ENCODE data around the gene WDR4. TPM values are rescaled to one million over a fixed set of nuclear protein-coding genes. Genes with fewer than 3 reads are reported as not detected.

WDR4 gene
- total and polyA plus RNA-seq, 9 of the 15 experiments (the other 6 are each of a cell fraction or from before 2014, with no cell fraction given) = 5.4 to 95.4 (median 32.1) TPM

GRCh38 chr21:42861311-42861847 is 18.0 kb downstream of the WDR4 start (continued):
- no peak for TF ChIP-seq EHMT2 (IDR thresholded peaks at IDR 0.05)

- POLR2A ChIA-PET = no interaction called here
- intact Hi-C loops (cut with micrococcal nuclease) = no loop called here
- FAIRE-seq = no peak
Measured at GRCh38 chr21:42860345-42860744, 19.0 kb downstream of the WDR4 start.

More at GRCh38 chr21:42860345-42860744, 19.0 kb downstream of the WDR4 start:
- Histone ChIP-seq H3K27me3 (ENCODE audit: control insufficient read depth in 2 of 2, insufficient read depth in 2 of 2, low read length in 2 of 2) (no peaks in the 10 kb centered on the region), H4K20me1 (replicated peaks; ENCODE audit: control insufficient read depth, insufficient read depth, low read length) (peaks cover 21% of the 10 kb centered on the region), H2AFZ (ENCODE audit: low read depth, low read length) (no peak overlapping the region), H3K4me1 (replicated peaks in 1 of 2; ENCODE audit: control insufficient read depth in 2 of 2, insufficient read depth in 2 of 2, low read length in 2 of 2) (peaks cover 0 to 31% of the 10 kb centered on the region in 2 experiments; a peak in 1 of 5 replicates), H3K27ac (ENCODE audit: extremely low read depth, low read depth, low read length) (no peak overlapping the region), H3K9ac (ENCODE audit: insufficient read depth in 1 of 2, low read depth in 2 of 2, low read length in 2 of 2) (no peak overlapping the region), H3K9me3 (replicated peaks; ENCODE audit: control insufficient read depth, insufficient read depth, low read depth, low read length) (no peaks in the 10 kb centered on the region), H3K4me2 (ENCODE audit: insufficient read depth, low read length) (no peak overlapping the region), H3K4me3 (no peak overlapping the region), H3K9me1 (ENCODE audit: control insufficient read depth, insufficient read depth, low read length) (peaks cover 3% of the 10 kb centered on the region), H3K36me3 (ENCODE audit: control insufficient read depth, insufficient read depth, low read length) (peaks cover 95% of the 10 kb centered on the region), H3K79me2 (ENCODE audit: control insufficient read depth, insufficient read depth, low read length) (peaks cover 73% of the 10 kb centered on the region)
- ATAC-seq = no peak
- BruUV-seq (replicated peaks) = no TSS peak
- DNase-seq (ENCODE audit: extremely low read depth in 1 of 4, low spot score in 3 of 4) = no peak
- TF ChIP-seq FOXO4 (CRISPR knock-in tag; IDR thresholded peaks at IDR 0.05) (no peak), XRCC5 (IDR thresholded peaks at IDR 0.05; ENCODE audit: low read depth, low read length) (no peak), ZNF431 (CRISPR knock-in tag; IDR thresholded peaks at IDR 0.05) (no peak), CBX3 (IDR thresholded peaks at IDR 0.05; ENCODE audit: borderline replicate concordance in 1 of 2, low read length in 2 of 2) (no peak), MITF (IDR thresholded peaks at IDR 0.05) (no peak), KDM5B (IDR thresholded peaks at IDR 0.05; ENCODE audit: insufficient replicate concordance, low read depth, low read length) (no peak), SIN3B (IDR thresholded peaks at IDR 0.05; ENCODE audit: low read depth) (no peak), ZKSCAN1 (IDR thresholded peaks at IDR 0.05; ENCODE audit: low read depth, low read length) (no peak), TAF1 (IDR thresholded peaks at IDR 0.05; ENCODE audit: control insufficient read depth, extremely low read depth, insufficient read depth, low read length, severe bottlenecking) (no peak), ZNF121 (CRISPR knock-in tag; conservative IDR thresholded peaks at IDR 0.05) (no peak), KLF10 (CRISPR knock-in tag; IDR thresholded peaks at IDR 0.05) (no peak)
- CTCF ChIA-PET (ENCODE audit: low intra/inter-chr PET ratio) = no interaction called here
- in situ Hi-C loops (cut with MboI) = no loop called here
- 99% methylated on average over 16 of the region's 17 CpGs for WGBS (ENCODE audit: insufficient coverage, low coverage, missing lambda C conversion rate)
